Osteoblast (primary cell): ENCODE measurements around the gene LRP1B. TPM values are rescaled to one million over a fixed set of nuclear protein-coding genes. Genes with fewer than 3 reads are reported as not detected.

Experiments
- DNase-seq: peaks from one replicate; pipeline ENCODE4 v3.0.0; 2011; ENCODE audit warnings: low spot score, mixed read lengths; ENCODE audit not compliant: insufficient read length; ENCODE audit errors: missing footprints
- H2AFZ ChIP-seq: 2 replicates; pipeline ENCODE4 v1.6.0; 2011; ENCODE audit warnings: mild to moderate bottlenecking, low read length
- H3K27ac ChIP-seq: 2 replicates; pipeline ENCODE4 v1.5.1; 2011; ENCODE audit warnings: mild to moderate bottlenecking, low read depth, low read length, moderate library complexity
- H3K27me3 ChIP-seq: 2 replicates; pipeline ENCODE4 v1.6.0; 2012; ENCODE audit warnings: mild to moderate bottlenecking, control low read depth, inconsistent platforms, low read length, moderate library complexity; ENCODE audit not compliant: insufficient read depth
- H3K36me3 ChIP-seq: 2 replicates; pipeline ENCODE4 v1.5.1; 2011; ENCODE audit warnings: mild to moderate bottlenecking, low read length, control low read depth, moderate library complexity; ENCODE audit not compliant: insufficient read depth
- H3K4me1 ChIP-seq: 2 replicates; pipeline ENCODE4 v1.5.1; 2011; ENCODE audit warnings: mild to moderate bottlenecking, low read length, control low read depth, moderate library complexity; ENCODE audit not compliant: insufficient read depth
- H3K4me2 ChIP-seq: 2 replicates; pipeline ENCODE4 v1.6.0; 2011; ENCODE audit warnings: mild to moderate bottlenecking, low read length; ENCODE audit not compliant: insufficient read depth
- H3K4me3 ChIP-seq: fragments of 200-600 bp; sonication (generic); 3 replicates; pipeline ENCODE4 v1.5.1; 2012; ENCODE audit warnings: mild to moderate bottlenecking, low read length, inconsistent platforms; ENCODE audit not compliant: insufficient read depth
- H3K79me2 ChIP-seq: 2 replicates; pipeline ENCODE4 v1.6.0; 2012; ENCODE audit warnings: mild to moderate bottlenecking, low read length, control low read depth, inconsistent platforms; ENCODE audit not compliant: insufficient read depth
- H3K9me3 ChIP-seq: 2 replicates; pipeline ENCODE4 v1.5.1; 2011; ENCODE audit warnings: low read depth, low read length, control low read depth
- H4K20me1 ChIP-seq: 2 replicates; pipeline ENCODE4 v1.6.0; 2012; ENCODE audit warnings: mild to moderate bottlenecking, low read length, control low read depth; ENCODE audit not compliant: insufficient read depth
- total RNA-seq: library from RNA; depleted of rRNA; stranded (reverse); fragments of >200 nt; gene quantifications from 2 replicates; pipeline ENCODE4 v1.2.3, GENCODE V29; 2012
- TF ChIP-seq, protein P1 (sequence below): IDR thresholded peaks from 2 replicates; pipeline ENCODE4 v1.5.1; 2011; ENCODE audit warnings: mild to moderate bottlenecking, low read depth, low read length, moderate library complexity; ENCODE audit errors: extremely low read depth

The LRP1B gene
- total RNA-seq, 1 donor: not detected

DNA sequence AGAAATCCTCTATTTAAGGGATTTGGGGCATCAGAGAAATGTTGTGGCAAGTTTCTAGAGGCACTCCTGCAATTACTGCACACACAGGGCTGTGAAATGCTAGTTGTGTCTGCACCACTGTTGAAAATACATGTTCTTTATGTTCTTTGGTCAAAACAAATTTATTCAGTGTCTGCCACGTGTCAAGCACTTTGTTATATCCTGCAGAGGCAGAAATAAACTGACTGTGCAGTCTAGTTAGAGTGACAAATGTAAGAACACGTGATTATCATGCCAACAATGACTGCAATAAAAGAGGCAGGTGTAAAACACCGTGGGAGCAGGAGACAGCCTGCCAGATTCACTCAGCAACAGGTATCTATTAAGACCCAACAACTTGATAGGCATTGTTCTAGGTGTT is 423.3 kb downstream of the LRP1B start:
- no peaks in the 10 kb centered on the region for H3K27me3 ChIP-seq
- H3K36me3 ChIP-seq: no peaks in the 10 kb centered on the region
- H3K4me2 ChIP-seq: no peak overlapping the region
- H3K79me2 ChIP-seq: no peaks in the 10 kb centered on the region
- no peak overlapping the region for H3K4me3 ChIP-seq
- no peak overlapping the region for H2AFZ ChIP-seq
- H3K4me1 ChIP-seq: no peaks in the 10 kb centered on the region
- no peak overlapping the region for H3K27ac ChIP-seq
- H3K9me3 ChIP-seq: peaks cover 2% of the 10 kb centered on the region
- H4K20me1 ChIP-seq: no peaks in the 10 kb centered on the region
- no peak for DNase-seq
- TF ChIP-seq, protein P1, sequence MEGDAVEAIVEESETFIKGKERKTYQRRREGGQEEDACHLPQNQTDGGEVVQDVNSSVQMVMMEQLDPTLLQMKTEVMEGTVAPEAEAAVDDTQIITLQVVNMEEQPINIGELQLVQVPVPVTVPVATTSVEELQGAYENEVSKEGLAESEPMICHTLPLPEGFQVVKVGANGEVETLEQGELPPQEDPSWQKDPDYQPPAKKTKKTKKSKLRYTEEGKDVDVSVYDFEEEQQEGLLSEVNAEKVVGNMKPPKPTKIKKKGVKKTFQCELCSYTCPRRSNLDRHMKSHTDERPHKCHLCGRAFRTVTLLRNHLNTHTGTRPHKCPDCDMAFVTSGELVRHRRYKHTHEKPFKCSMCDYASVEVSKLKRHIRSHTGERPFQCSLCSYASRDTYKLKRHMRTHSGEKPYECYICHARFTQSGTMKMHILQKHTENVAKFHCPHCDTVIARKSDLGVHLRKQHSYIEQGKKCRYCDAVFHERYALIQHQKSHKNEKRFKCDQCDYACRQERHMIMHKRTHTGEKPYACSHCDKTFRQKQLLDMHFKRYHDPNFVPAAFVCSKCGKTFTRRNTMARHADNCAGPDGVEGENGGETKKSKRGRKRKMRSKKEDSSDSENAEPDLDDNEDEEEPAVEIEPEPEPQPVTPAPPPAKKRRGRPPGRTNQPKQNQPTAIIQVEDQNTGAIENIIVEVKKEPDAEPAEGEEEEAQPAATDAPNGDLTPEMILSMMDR: no peak

DNA sequence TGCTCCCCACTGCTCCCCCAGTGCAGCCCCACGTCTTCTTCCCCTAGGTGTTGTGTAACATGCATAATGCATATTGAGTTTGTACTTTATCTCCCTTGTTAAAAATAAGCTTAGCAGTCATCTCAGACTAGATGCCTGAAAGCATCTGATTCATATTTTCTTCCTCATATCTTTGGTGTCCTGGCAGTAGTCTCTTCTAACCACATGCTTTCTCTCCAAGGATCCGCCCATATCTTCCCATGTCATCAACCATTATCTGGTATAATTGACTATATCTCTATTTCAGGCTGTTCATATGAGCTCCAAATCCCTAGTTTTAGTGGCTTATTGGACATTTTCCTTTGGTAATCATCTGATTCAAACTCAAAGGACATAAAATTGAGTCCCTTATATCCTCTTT is 426.3 kb downstream of the LRP1B start:
- no peak overlapping the region for H3K4me3 ChIP-seq
- TF ChIP-seq, protein P1: no peak
- H3K79me2 ChIP-seq: no peaks in the 10 kb centered on the region
- no peaks in the 10 kb centered on the region for H3K36me3 ChIP-seq
- no peak overlapping the region for H3K27ac ChIP-seq
- peaks cover 2% of the 10 kb centered on the region for H3K9me3 ChIP-seq
- H3K4me2 ChIP-seq: no peak overlapping the region
- H2AFZ ChIP-seq: no peak overlapping the region
- H3K27me3 ChIP-seq: no peaks in the 10 kb centered on the region
- H4K20me1 ChIP-seq: no peaks in the 10 kb centered on the region
- no peak for DNase-seq
- no peaks in the 10 kb centered on the region for H3K4me1 ChIP-seq

DNA sequence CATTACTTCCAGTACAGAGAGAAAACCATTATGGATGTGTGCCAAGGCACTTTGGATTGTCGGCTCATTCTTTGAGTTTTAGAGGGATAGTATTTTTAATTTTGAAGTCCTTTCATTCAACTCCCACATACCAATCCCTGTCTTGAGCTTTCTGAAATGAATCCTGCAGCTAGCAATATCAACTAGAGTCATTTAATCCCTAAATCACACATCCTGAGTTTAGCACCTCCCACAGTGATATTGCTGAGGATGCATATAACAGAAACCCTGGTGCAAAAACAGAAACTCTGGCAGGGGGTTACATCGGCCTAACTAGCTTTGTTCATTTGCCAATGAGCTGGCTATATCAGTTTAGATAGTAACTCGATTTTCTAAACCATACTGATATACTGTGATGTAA is 427.3 kb downstream of the LRP1B start:
- Histone ChIP-seq H3K4me1 (no peaks in the 10 kb centered on the region), H3K36me3 (no peaks in the 10 kb centered on the region), H4K20me1 (no peaks in the 10 kb centered on the region), H3K4me3 (no peak overlapping the region), H3K27me3 (no peaks in the 10 kb centered on the region), H3K27ac (no peak overlapping the region), H3K4me2 (no peak overlapping the region), H3K79me2 (no peaks in the 10 kb centered on the region), H2AFZ (no peak overlapping the region), H3K9me3 (peaks cover 2% of the 10 kb centered on the region)
- DNase-seq: no peak
- TF ChIP-seq, protein P1: no peak

DNA sequence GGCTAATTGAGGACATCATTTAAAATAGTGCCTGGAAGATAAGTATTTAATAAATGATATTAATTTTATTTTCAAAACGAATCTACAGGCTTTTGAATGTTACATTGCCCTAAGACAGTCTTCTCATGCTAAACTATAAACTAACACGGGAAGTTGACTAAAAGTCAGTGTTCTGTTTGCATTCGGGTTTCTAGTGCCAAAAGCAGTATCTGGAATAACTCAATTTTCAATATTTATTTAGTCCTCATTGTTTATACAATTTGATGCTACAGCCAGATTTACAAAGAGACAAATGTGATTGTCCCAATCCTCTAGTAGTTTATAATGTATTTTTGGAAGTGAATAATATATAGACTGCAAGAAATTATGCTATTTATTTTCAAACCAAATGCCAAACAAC is 429.2 kb downstream of the LRP1B start:
- Histone ChIP-seq H3K9me3 (peaks cover 4% of the 10 kb centered on the region), H3K4me3 (no peak overlapping the region), H3K27me3 (no peaks in the 10 kb centered on the region), H3K4me2 (no peak overlapping the region), H3K36me3 (no peaks in the 10 kb centered on the region), H4K20me1 (no peaks in the 10 kb centered on the region), H3K79me2 (no peaks in the 10 kb centered on the region), H2AFZ (no peak overlapping the region), H3K4me1 (no peaks in the 10 kb centered on the region), H3K27ac (no peak overlapping the region)
- TF ChIP-seq, protein P1: no peak
- DNase-seq: no peak
